HG02884 (cell line): ENCODE results near the gene SIMC1.
"Not testable (repeated sequence)": the region's sequence is repeated elsewhere in the genome, so short reads cannot be mapped to it uniquely, and the experiment has no call there.

Experiments
- ATAC-seq: cut with Tn5 transposase; IDR thresholded peaks from one replicate; pipeline ENCODE4 v1.9.1; 2021; ENCODE audit warnings: mild to moderate bottlenecking, moderate library complexity; ENCODE audit not compliant: unreplicated experiment

The SIMC1 gene

GRCh38 chr5:176290057-176290840 lies 52.0 kb downstream of the SIMC1 start:
- ATAC-seq = not testable (repeated sequence)

- not testable (repeated sequence) for ATAC-seq
Observed at GRCh38 chr5:176305356-176305755, 67.1 kb downstream of the SIMC1 start.

- ATAC-seq = no peak
Observed at GRCh38 chr5:176317534-176318374, 79.5 kb downstream of the SIMC1 start.

- no peak for ATAC-seq
Observed at GRCh38 chr5:176319827-176320554, 81.8 kb downstream of the SIMC1 start.

- ATAC-seq = no peak
Observed at GRCh38 chr5:176320577-176320976, 82.4 kb downstream of the SIMC1 start.

- ATAC-seq = no peak
Observed at GRCh38 chr5:176334031-176334770, 96.0 kb downstream of the SIMC1 start.

- ATAC-seq = no peak
Observed at GRCh38 chr5:176337913-176338312, 99.7 kb downstream of the SIMC1 start.

GRCh38 chr5:176339304-176339703 lies 101.1 kb downstream of the SIMC1 start:
- ATAC-seq = no peak

GRCh38 chr5:176341325-176342157 lies 103.3 kb downstream of the SIMC1 start:
- no peak for ATAC-seq

- no peak for ATAC-seq
Observed at GRCh38 chr5:176342158-176342483, 103.9 kb downstream of the SIMC1 start.

GRCh38 chr5:176342766-176343458 lies 104.7 kb downstream of the SIMC1 start:
- ATAC-seq = no peak

- no peak for ATAC-seq
Observed at GRCh38 chr5:176350416-176350815, 112.2 kb downstream of the SIMC1 start.

- ATAC-seq = no peak
Observed at GRCh38 chr5:176352116-176352878, 114.1 kb downstream of the SIMC1 start.

- no peak for ATAC-seq
Observed at GRCh38 chr5:176353533-176353932, 115.3 kb downstream of the SIMC1 start.

GRCh38 chr5:176355400-176356178 lies 117.4 kb downstream of the SIMC1 start:
- no peak for ATAC-seq

- no peak for ATAC-seq
Observed at GRCh38 chr5:176356179-176356566, 117.9 kb downstream of the SIMC1 start.

GRCh38 chr5:176359658-176360057 lies 121.4 kb downstream of the SIMC1 start:
- no peak for ATAC-seq

- ATAC-seq = no peak
Observed at GRCh38 chr5:176360894-176361436, 122.7 kb downstream of the SIMC1 start.
